NCI-H2227 (cell line): ENCODE data around the gene PLPP3.

Source experiments
- DNase-seq: peaks from one replicate; lab custom pipeline; 2025; ENCODE audit not compliant: unreplicated experiment; lab: John Stamatoyannopoulos, UW

Gene PLPP3

DNA sequence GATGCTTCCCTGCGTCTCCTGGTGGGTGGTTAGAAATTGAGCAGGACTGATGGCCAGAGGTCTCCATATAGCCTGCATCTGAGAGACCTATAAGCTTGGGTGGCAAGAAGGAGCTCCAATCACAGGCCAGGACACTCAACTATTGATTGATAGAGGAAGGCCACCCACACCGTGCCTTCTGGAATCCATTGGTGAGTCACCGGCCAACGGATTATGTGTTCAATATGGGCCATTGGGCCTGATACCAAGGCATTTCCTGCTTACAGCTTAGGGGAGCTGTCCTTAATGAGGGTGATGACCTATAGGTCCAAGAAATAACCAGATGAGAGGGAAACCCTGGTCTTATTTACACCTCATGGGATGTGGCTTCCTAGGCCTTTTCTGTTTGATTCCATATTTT is 115.1 kb downstream of the PLPP3 start:
- DNase-seq = no peak

DNA sequence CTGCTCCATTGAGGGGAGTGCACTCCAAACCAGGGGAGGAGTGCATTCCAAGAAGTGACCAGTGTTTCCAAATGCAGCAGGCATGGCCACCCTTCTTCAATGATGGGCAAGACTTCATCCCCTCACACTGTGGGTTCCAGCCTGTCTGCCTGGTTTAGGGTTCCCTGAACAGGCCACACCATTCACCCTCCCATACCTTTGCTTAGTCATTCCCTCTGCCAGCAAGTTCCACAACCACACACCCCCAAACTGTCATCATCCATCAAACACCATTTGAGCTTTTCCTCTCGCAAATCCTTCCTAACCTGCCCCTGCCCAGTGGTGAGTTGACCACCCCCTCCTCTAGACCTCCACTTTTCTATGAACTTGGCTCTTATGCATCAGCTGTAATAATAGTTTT is 116.0 kb downstream of the PLPP3 start:
- no peak for DNase-seq

DNA sequence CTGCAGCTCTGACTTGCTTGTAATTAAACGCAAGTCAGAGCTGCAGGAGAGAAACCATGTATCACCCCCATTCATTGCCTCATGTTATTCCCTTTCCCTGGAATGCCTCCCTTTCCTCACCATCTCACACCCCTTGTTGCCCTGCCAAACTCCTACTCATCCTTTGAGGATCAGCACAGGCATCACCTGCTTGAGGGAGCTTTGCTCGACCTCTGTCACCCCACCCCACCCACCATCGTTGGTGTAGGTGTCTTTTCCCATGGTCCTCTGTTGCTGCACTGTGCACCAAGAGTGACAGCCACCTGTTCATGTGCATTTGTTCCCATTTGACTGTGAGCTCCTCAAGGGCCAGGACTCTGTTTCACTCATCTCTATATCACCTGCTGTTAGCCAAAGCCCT is 117.2 kb downstream of the PLPP3 start:
- no peak for DNase-seq

DNA sequence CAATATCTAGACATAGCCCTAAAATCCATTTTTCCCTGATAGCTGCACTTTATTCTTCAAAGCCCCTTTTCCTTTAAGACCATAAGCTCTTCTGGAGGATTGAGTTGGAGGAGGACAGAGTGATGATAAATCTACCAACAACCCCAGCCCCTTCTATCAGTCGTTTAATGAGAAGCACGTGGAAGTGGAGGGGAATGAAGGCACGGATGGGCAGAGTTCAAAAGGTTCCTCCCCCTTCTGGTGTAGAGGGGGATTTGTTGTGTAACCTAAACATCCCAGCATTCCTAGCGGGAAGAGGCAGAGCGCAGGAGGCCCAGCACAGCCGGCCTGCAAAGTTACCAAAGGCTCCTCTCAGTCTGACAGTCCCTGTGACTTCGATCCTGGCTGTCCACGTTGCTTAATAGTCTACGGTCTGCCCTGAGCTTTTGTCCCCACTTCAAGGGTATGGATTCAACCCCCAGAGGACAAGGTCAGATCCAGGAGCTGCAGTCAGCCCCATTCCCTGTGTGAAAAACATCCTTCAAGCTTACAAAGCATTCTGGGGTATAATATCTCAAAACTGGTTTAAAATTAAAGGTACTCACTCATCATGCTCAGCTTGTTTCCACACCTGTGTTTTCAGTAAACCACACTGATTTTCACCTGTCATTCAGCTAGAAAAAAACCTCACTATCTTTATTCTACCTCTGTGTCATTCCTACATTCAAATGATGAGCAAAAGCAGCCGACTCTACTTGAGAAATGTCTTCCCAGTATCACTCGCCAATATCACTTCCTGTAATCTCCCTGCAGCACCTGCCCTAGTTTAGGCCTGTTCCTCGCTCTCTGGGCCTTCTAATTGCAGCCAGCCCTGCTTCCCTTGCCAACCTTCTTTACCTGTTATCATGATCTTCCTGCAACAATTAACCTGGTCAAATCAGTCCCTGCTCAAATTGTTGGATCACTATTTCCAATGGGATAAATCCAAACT is 117.9 kb downstream of the PLPP3 start:
- no peak for DNase-seq

DNA sequence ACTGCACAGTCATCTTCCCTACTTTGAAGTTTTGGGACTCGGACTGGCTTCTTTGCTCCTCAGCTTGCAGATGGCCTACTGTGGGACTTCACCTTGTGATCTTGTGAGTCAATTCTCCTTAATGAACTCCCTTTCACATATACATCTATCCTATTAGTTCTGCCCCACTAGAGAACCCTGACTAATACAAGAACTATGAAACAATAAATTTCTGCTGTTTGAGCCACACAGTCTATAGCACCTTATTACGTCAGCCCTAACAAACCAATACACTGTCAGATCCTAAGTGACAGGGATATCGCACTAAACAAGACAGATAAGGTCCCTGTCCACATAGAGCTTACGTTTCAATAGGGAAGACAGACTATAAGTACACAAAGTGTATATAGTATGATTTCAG is 120.1 kb downstream of the PLPP3 start:
- no peak for DNase-seq

DNA sequence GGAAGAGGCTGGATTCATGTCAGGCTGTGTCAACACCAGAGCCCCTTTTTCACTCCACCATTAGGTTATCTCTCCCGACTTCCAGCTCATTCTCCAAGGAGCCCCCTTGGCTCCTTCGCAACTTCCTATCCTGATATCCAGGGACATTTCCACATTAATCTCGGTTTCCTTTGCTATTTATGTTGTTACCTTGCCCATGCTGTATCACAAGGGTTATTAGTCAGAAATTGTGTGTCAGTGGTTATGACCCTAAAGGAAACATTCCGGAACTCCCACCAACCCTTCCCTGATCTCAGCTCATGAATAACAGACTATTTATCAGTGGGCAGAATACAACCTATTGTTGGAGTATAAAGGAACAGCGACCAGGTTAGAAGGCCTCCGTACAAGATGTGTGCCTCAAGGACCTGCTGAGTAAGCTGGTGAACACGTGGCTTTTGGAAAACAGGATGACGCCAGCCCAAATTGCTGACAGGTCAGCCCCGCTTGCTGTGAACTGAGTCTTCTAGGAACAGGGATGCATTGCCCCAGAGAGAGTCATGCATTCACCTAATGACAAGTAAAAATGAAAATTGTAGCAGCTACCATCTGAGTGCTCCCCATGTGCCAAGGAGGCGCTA is 121.5 kb downstream of the PLPP3 start:
- no peak for DNase-seq

DNA sequence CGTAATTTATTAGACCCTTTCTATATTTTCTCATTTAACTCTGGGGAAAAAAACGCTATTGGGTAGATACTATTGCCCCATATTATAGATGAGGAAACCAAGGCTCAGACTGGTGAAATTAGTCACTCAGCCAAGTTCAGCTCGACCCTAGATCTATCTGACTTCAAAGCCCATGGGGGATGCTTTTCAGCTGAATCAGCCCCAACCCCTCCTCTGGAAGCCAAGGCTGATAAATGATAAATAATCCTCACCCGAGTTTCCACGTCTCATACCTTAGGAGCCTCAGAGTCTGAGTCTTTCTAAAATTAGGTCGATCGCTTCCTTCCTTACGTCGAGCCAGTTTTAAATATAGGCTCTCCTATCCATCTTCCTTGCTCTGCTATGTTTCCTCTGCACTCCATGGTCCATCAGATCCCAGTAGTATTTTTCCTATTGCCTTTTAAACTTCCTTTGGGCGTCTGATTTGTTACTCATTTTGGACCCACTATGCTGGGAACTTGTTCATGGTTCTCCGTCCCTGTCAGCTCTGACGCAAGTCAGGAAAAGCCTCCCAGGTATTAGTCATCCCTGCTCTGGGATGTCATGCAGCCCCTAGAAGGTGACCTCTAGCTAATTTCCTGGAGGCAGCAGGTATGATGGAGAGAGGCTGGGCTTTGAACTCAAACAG is 122.8 kb downstream of the PLPP3 start:
- DNase-seq = no peak

DNA sequence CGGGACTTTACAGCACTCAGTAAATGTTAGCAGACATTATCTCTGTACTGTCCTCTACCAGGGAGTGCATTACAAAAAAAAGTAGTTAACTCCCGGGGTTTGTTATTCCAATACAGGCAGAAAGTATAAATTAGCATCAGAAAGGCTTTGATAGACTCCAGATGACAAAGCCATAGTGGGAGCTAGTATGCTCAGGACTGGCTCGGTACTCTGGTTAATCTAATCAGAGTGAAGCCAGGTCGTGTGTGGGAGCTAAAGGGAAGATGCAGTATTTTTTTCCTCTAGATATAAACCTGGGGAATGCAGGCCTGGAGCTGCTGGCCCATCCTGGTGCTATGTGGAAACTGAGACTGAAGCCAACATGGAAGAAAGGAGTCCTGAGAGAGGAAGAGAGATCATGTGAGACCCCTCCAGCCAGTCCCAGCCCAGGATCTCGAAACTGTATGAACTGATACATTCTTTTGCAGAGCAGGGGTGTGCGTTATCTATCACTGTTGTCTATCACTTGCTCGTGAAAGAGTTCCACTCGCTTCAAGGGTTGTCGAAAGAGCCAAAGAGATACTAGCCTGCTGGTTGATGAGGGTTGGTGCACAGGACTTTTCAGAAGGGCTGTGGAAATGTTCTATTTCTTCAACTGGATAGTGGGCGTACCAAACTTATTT is 125.8 kb downstream of the PLPP3 start:
- DNase-seq = no peak

DNA sequence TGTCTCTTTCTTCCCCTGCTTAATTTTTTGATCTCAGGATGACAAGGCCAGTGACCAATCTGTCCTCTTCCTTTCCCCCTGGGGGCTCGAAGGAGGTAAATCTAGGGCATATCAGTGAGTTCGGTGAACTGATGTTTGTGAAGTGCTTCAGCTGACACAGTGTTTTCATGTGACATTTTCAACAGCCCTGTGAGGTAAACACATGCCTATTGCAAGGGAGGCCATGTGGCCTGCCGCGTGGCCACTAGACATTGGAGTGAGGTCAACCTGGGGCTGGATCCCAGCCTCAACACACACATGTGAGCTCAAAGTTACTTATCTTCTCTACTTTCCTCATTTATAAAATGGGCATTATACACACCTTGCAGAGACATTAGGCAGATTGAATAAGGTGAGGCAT is 126.3 kb downstream of the PLPP3 start:
- DNase-seq = no peak

DNA sequence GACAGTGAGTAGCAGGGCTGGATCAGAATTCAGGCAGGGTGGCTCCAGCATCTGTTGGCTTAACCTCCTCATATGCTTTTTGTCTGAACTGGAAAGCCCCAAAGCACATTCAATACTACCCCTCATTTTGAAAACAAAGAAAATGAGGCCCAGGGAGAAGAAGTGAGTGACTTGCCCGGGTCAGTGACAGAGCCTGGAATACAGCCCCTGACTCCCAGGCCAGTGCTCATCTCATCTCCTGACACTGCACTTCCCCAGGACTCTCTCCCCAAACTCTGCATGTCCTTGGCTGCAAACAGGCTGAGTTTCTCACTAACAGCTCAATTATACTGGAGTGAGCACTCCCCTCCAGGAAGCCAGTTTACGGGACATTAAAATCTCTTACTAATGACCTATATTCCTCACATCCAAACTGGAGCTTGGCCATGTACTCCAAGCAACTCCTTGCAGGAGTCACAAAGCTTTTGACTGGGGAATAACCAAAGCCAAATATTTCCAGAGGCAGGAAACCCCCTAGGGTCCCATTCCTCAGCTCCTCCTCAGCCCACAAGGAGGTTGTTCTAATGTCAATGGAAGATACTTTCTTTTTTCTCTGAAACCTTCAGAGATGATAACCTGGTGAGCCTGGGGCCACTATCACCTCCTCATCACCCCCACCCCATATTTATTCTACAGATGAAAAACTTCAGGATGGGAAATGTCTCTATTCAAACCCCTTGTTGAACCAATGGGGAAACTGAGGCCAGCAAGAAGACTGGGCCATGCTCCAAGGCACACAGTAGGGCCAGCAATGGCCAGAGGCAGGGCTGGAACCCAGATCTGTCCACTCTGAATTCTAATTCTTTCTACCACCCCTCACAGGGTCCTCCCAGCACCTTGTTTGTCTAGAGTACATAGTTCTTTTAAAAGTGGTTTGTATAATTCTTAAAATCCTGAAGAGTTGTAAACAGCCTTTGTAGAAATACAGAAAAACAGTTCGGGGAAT is 127.0 kb downstream of the PLPP3 start:
- no peak for DNase-seq

DNA sequence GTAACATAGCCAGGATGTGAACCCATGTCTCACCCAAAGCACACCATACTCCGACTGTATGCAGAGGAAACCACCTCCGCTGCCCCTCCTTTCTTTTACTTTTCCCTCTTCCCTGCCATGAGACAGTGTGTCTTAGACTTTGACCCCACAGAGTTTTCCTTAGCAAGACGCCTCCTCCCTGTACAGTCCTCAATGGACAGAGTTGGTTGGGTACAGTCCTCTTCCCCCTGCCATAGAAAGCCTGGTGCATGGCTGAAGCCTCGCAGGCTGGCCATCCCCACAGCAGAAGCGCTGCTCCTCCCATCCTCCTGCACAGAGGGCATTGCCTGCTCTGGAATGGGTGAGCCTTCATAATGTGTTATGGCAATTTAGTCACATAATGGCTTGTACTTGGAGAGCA is 127.9 kb downstream of the PLPP3 start:
- no peak for DNase-seq

DNA sequence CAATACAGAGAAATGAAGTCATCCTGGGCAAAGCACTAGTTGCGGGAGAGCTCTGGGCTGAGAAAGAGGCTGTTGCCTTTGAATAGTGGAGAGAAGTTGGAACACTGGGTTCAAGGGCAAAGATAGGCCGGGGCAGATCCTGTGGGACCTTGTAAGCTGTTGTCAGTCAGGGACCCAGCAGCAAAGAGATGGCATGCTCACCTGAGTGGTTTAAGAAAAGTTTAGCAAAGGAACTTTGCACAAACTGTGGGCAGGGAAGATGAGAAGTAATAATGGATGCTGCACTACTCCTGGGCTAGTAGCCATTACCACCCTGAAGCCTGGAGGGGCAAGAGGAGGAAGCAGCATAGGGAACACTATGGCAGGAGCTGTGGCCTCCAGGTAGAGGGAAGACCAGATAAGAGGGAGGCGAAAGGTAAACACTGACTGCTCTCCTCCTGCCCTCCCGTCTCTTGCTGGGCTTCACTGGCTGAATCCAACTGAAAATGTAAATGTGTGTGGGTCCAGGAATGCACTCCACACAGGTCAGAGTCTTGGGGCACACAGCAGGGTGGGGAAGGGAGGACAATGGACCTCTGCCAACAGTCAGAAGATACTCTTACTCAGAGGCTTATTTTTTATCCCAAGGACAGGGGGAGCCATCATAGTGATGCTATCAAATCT is 129.2 kb downstream of the PLPP3 start:
- no peak for DNase-seq

DNA sequence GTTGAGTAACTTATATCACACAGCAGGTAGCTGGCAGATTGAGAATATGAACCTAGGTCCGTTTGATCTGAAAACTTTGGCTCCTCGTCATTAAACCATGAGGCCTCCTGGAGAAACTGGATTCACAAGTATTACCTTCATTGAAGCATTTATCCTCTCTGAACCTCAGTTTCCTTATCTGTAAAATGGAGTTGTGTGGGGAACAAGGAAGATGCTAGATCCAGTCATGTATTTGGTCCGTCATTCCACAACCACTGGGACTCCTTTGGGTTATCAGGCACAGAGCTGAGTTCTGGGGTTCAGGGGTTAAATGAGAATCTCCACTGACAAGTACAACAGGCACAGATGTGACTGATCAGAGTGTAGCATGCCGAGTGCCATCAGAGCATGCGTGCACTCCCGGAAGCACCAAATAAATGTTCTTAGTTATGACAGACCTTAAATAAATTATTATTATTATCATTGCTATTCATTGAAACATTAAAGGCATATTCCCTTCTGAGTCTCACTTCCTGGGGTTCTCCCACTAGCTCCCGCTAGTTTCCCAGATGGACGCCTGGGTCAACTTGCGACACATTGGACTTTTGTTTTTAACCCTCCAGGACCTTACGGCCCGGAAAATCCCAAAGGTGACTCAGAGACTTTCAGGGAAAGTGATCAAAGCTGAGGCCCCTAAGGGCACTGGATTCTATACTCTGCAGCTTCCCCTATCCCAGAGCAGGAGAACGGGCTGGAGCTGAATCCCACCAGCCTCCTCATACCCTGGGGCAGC is 130.6 kb downstream of the PLPP3 start:
- no peak for DNase-seq

DNA sequence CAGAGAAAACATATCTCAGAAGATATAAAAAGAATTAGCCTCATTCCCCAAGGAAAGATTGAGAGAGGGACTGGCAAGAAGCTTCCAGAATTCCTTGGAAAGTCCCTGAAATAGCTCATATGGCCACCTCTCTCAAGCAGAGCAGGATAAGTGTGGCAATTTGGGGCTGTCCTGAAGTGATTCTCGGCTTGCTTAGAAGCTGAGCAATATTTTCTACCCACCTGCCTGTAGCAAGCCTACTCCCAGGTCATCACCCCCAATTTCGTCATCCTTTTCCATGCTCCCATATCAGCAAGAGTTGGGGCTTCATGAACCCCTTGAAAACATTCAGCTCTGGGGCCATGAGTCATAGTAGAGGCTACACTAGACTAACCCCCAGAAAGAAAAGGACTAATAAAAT is 131.5 kb downstream of the PLPP3 start:
- DNase-seq = no peak

DNA sequence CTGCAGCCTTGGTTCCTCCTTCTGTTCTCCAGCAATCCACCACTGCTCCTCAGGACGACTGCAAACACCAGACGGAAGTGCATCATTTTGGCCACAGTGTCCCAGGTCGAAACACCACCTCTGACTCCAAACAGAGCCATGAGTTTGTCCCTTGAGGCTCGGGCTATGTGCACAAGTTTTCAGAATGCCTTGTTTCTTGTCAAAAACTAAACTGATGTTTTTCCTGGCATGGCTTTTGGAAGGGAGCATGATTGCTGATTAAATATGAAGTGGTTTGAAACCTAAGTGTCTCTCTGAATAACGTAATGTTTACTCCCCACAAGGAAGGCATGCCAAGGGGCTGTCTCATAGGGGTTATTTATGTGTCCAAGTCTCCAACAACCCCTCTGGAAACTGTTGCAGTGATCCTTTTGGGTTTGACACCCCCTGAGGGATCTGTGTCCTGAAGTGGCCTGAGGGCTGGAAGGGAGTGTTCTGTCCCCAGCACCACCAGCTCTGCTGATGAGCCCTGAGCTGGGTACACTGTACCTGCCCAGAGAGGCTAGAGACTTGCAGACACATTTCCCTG is 132.7 kb downstream of the PLPP3 start:
- no peak for DNase-seq

DNA sequence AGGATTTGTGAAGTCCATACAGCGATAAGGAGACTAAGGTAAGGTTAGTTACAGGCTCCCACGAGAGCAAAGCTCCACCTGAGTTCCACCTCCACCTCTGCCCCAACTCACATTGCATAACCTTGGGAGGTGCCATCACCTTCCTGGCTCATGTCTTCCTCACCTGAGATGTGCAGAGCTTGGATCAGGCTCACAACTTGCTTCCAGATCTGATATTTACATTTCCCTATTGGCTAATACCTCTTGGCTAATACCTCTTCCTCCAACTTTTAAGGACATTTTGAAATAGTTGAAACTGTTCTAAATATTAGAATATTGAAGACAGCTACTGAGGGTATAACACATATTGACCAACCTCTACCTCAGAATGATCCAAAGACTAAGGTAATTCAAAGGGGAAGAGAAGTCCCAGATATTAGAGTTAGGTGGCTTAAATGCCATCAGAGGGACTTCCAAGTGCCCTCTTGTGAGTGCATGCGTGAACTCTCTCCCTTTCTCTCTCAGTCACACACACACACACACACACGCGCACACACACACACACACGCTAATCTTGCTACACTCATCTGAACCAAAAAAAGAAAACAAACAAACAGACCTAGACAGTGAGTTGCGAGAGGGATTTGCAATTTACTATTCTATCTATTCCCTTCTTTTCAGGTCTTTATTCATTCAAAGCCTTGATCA is 134.3 kb downstream of the PLPP3 start:
- no peak for DNase-seq
